ENCODE results near the gene DISP2.
A peak's percentile ranks its signal among the peaks of the same experiment; 100 is the strongest.

DISP2 gene

GRCh38 chr15:40325700-40326099 lies 32.3 kb upstream of the DISP2 start:
- DNase-seq (ENCODE audit: low read depth): no peak

GRCh38 chr15:40327457-40327856 lies 30.6 kb upstream of the DISP2 start:
- DNase-seq (ENCODE audit: low read depth): no peak

- peak; percentile 81 for DNase-seq (ENCODE audit: low read depth)
These were observed 29.8 kb upstream of the DISP2 start for GRCh38 chr15:40328176-40328575.

GRCh38 chr15:40328751-40329150 lies 29.3 kb upstream of the DISP2 start:
- no peak for DNase-seq (ENCODE audit: low read depth)

GRCh38 chr15:40329804-40330203 lies 28.2 kb upstream of the DISP2 start:
- DNase-seq (ENCODE audit: low read depth): no peak

- DNase-seq (ENCODE audit: low read depth): no peak
These were observed 27.6 kb upstream of the DISP2 start for GRCh38 chr15:40330368-40330836.

- DNase-seq (ENCODE audit: low read depth): no peak
These were observed 27.0 kb upstream of the DISP2 start for GRCh38 chr15:40331026-40331425.

GRCh38 chr15:40331637-40332036 lies 26.4 kb upstream of the DISP2 start:
- DNase-seq (ENCODE audit: low read depth): no peak

GRCh38 chr15:40332113-40332781 lies 25.8 kb upstream of the DISP2 start:
- no peak for DNase-seq (ENCODE audit: low read depth)

GRCh38 chr15:40333922-40334492 lies 24.0 kb upstream of the DISP2 start:
- DNase-seq (ENCODE audit: low read depth): peak; percentile 86

GRCh38 chr15:40334541-40334940 lies 23.5 kb upstream of the DISP2 start:
- no peak for DNase-seq (ENCODE audit: low read depth)

GRCh38 chr15:40334941-40335795 lies 22.9 kb upstream of the DISP2 start:
- no peak for DNase-seq (ENCODE audit: low read depth)

- no peak for DNase-seq (ENCODE audit: low read depth)
These were observed 21.9 kb upstream of the DISP2 start for GRCh38 chr15:40335938-40336743.

GRCh38 chr15:40336744-40337122 lies 21.3 kb upstream of the DISP2 start:
- DNase-seq (ENCODE audit: low read depth): no peak

GRCh38 chr15:40337597-40337996 lies 20.4 kb upstream of the DISP2 start:
- no peak for DNase-seq (ENCODE audit: low read depth)

GRCh38 chr15:40338041-40338657 lies 19.9 kb upstream of the DISP2 start:
- peak; percentile 65 for DNase-seq (ENCODE audit: low read depth)

GRCh38 chr15:40338921-40339620 lies 18.9 kb upstream of the DISP2 start:
- DNase-seq (ENCODE audit: low read depth): peak; percentile 83

- DNase-seq (ENCODE audit: low read depth): no peak
These were observed 18.4 kb upstream of the DISP2 start for GRCh38 chr15:40339621-40339945.

GRCh38 chr15:40340038-40340739 lies 17.8 kb upstream of the DISP2 start:
- no peak for DNase-seq (ENCODE audit: low read depth)

- peak; percentile 86 for DNase-seq (ENCODE audit: low read depth)
These were observed 17.1 kb upstream of the DISP2 start, which contains the start of gene CCDC9B for GRCh38 chr15:40340740-40341400. TSS of gene CCDC9B (minus strand) at chr15:40340939. CDS start at chr15:40340819, 120 bp downstream.
